Cardiac muscle cell (in vitro differentiated cells and primary cell): ENCODE measurements around the gene RNMT. TPM values are rescaled to one million over a fixed set of nuclear protein-coding genes. Genes with fewer than 3 reads are reported as not detected.

Experiments used
- DNase-seq, 2 donors: peaks; one replicate each; pipeline versions ENCODE4 v3.0.0 to v3.0.0-alpha.2; 2010 to 2017; ENCODE audit warnings: low read depth in 1 of 2, low spot score in 1 of 2
- H3K27ac ChIP-seq: fragments of 200-600 bp; sonication (generic); 2 replicates; pipeline ENCODE4 v1.5.1; 2016
- H3K27me3 ChIP-seq: fragments of 200-600 bp; sonication (generic); 2 replicates; pipeline ENCODE4 v1.6.0; 2016; ENCODE audit warnings: control low read depth
- H3K36me3 ChIP-seq: fragments of 200-600 bp; sonication (generic); 2 replicates; pipeline ENCODE4 v1.5.1; 2016; ENCODE audit warnings: control low read depth
- H3K4me1 ChIP-seq: fragments of 200-600 bp; sonication (generic); 2 replicates; pipeline ENCODE4 v1.8.1; 2017; ENCODE audit warnings: low read depth, mild to moderate bottlenecking, mixed run types
- H3K4me3 ChIP-seq: fragments of 200-600 bp; sonication (generic); 2 replicates; pipeline ENCODE4 v1.5.1; 2016; ENCODE audit warnings: mild to moderate bottlenecking
- H3K9me3 ChIP-seq: fragments of 200-600 bp; sonication (generic); 2 replicates; pipeline ENCODE4 v1.5.1; 2017; ENCODE audit warnings: low read depth, mild to moderate bottlenecking, control low read depth
- polyA plus RNA-seq: library from polyadenylated mRNA; unstranded; fragments of >200 nt; fragmentation: Nextera tagmentation; extraction: Ambion mirVana; gene quantifications from 2 replicates; pipeline ENCODE4 v1.2.1, GENCODE V29; 2016
- total RNA-seq: library from RNA; depleted of rRNA; stranded (reverse); fragments of >200 nt; gene quantifications from 2 replicates; pipeline ENCODE4 v1.2.3, GENCODE V29; 2016
- TF ChIP-seq, protein P1 (sequence below): IDR thresholded peaks from 2 replicates; pipeline ENCODE4 v1.5.1; 2012; ENCODE audit warnings: low read depth, mild to moderate bottlenecking, low read length

RNMT gene
- total and polyA plus RNA-seq, 2 experiments from 2014 or later: 36.5 to 53.0 TPM

DNA sequence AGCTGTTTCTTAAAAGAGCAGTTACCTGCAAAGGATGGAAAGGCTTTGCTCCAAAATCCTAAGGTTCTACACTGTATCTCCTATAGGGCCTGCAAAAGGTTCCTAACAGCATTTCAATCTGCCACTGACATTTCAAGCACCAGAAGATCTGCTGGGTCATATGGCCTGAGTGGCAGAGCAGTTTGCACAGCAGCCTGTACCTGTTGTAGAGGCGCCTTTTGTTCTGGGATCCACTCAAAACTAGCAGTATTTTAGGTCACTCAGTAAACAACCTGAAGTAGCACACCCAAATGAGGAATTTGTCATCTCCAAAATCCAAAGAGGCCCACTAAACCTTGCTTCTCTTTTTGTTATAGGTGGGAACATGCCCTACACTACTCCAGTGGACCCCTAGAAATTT, 6.3 kb upstream of the RNMT start:
- no peak for DNase-seq
- H3K4me3 ChIP-seq: no peak overlapping the region
- no peak overlapping the region for H3K27ac ChIP-seq
- no peaks in the 10 kb centered on the region for H3K27me3 ChIP-seq
- no peaks in the 10 kb centered on the region for H3K9me3 ChIP-seq
- TF ChIP-seq, protein P1, sequence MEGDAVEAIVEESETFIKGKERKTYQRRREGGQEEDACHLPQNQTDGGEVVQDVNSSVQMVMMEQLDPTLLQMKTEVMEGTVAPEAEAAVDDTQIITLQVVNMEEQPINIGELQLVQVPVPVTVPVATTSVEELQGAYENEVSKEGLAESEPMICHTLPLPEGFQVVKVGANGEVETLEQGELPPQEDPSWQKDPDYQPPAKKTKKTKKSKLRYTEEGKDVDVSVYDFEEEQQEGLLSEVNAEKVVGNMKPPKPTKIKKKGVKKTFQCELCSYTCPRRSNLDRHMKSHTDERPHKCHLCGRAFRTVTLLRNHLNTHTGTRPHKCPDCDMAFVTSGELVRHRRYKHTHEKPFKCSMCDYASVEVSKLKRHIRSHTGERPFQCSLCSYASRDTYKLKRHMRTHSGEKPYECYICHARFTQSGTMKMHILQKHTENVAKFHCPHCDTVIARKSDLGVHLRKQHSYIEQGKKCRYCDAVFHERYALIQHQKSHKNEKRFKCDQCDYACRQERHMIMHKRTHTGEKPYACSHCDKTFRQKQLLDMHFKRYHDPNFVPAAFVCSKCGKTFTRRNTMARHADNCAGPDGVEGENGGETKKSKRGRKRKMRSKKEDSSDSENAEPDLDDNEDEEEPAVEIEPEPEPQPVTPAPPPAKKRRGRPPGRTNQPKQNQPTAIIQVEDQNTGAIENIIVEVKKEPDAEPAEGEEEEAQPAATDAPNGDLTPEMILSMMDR: no peak
- no peaks in the 10 kb centered on the region for H3K36me3 ChIP-seq
- peaks cover 6% of the 10 kb centered on the region for H3K4me1 ChIP-seq

DNA sequence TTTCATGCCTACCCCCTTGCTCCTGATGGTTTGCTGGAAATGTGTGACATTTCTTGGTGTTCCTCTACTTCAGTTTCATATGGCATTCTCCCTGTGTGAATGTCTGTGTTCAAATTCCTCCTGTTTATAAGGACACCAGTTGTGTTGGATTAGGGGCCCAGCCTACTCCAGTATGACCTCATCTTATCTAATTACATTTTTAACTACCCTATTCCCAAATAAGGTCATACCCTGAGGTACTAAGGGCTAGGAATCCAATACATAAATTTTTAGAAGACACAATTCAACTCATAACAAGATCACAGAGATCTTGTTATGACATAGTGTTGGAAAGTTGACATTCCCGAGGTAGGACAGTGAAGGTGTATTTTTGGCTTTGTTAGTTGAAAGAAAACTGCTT, 5.6 kb upstream of the RNMT start:
- H3K4me3 ChIP-seq: no peak overlapping the region
- H3K27ac ChIP-seq: no peak overlapping the region
- TF ChIP-seq, protein P1: no peak
- DNase-seq: no peak
- no peaks in the 10 kb centered on the region for H3K36me3 ChIP-seq
- H3K27me3 ChIP-seq: no peaks in the 10 kb centered on the region
- no peaks in the 10 kb centered on the region for H3K9me3 ChIP-seq
- H3K4me1 ChIP-seq: peaks cover 6% of the 10 kb centered on the region

DNA sequence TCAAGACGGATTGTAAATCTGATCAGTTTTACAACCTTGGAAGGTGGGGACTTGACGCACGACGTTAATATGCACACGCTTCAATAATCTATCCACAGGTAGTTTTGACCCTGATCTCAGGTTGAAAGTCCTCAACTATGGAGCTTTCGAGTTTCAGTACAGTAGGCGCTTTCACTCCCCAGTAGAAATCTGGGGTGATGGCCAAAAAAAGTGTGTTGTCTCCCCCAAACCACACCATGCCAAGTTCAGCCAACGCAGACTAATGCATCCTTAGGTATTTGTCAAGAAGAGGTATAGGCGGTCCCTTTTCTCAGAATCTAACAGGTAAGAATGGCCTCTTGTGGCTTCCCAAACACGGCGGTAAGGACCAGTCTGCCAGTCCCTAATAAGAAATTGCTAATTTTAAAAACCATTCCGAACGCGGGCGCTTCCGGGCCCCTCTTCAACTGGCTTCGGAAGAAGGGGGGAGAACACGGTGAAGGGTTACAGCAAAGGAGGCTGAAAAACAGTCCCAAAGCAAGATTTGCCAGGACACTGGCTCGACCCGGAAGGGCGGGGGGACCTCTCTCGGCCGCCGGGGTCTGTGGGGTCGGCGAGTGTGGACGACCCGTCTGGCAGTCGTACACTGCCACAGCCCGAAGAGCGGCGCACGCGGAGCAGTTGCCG, 774 bp upstream of the RNMT start:
- TF ChIP-seq, protein P1: no peak
- peak in 1 of 2 donors; percentile 7 for DNase-seq
- Histone ChIP-seq H3K36me3 (no peaks in the 10 kb centered on the region), H3K27me3 (no peaks in the 10 kb centered on the region), H3K4me1 (peaks cover 10% of the 10 kb centered on the region), H3K9me3 (no peaks in the 10 kb centered on the region), H3K4me3 (peak overlapping the region; percentile 80), H3K27ac (peak overlapping the region; percentile 94)

DNA sequence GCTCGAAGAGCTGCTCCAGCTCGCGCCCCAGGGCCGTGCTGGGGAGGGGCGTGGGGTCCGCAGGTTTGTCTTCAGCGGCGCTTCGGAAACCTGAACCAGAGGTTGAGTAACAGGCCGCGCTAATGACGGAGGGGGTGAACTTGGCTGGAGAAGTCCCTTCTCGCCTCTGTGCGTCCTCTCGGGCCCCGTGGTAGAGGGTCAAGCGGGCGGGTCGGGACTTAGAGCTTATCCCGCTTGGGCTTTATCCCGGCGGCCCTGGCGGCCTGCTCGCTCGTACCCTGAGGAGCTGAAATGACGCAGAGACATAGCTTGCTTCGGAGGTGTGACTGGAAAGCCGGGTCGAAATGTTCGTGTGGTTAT, 479 bp downstream of the RNMT start:
- Histone ChIP-seq H3K9me3 (no peaks in the 10 kb centered on the region), H3K4me1 (peaks cover 10% of the 10 kb centered on the region), H3K27me3 (no peaks in the 10 kb centered on the region), H3K36me3 (no peaks in the 10 kb centered on the region), H3K4me3 (peak overlapping the region; percentile 80), H3K27ac (peak overlapping the region; percentile 94)
- DNase-seq: peak; percentile 64 to 75
- TF ChIP-seq, protein P1: no peak

DNA sequence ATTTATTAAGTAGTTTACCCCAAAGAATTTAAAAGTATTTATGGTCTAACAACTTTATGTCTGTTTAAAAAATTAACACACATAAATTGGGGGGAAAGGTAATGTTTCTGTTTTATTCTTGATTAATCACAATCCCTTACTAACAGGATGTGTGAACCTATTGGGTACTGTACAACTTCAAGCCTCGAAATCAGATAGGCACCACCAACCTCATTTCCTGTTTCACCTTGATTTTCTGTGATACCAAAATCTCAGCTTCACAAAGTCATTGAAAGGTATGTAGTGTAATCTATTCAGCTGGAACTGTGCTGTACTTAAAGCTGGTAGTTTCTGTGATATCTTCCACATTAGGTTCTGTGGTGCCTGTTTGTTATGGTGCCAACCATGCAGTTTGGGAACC, 4.0 kb downstream of the RNMT start:
- DNase-seq: no peak
- peaks cover 24% of the 10 kb centered on the region for H3K36me3 ChIP-seq
- H3K4me3 ChIP-seq: no peak overlapping the region
- H3K9me3 ChIP-seq: no peaks in the 10 kb centered on the region
- TF ChIP-seq, protein P1: no peak
- no peak overlapping the region for H3K27ac ChIP-seq
- no peaks in the 10 kb centered on the region for H3K27me3 ChIP-seq
- peaks cover 4% of the 10 kb centered on the region for H3K4me1 ChIP-seq
